HG03025 (cell line): ENCODE measurements around the gene HCAR2.
A peak's percentile ranks its signal among the peaks of the same experiment; 100 is the strongest.
"Not testable (repeated sequence)": the region's sequence is repeated elsewhere in the genome, so short reads cannot be mapped to it uniquely, and the experiment has no call there.

ENCODE experiments used
- ATAC-seq: cut with Tn5 transposase; IDR thresholded peaks from one replicate; pipeline ENCODE4 v1.9.1; 2021; ENCODE audit warnings: mild to moderate bottlenecking, moderate library complexity; ENCODE audit not compliant: unreplicated experiment, low FRiP score

HCAR2 gene

GRCh38 chr12:122702890-122703611, at the start of gene HCAR2:
TSS of gene HCAR2 (minus strand) at chr12:122703357. CDS start at chr12:122703283, 74 bp downstream.
- ATAC-seq = not testable (repeated sequence)

GRCh38 chr12:122752464-122753318, 49.5 kb upstream of the HCAR2 start, which contains the start of gene DENR:
TSS of gene DENR (plus strand) at chr12:122752824. CDS start at chr12:122753702, 878 bp downstream.
- ATAC-seq = peak; percentile 83

- not testable (repeated sequence) for ATAC-seq
These were observed 47.8 kb upstream of the HCAR2 start for GRCh38 chr12:122750781-122751515.

- ATAC-seq = no peak
These were observed 46.6 kb upstream of the HCAR2 start for GRCh38 chr12:122749569-122750332.

- ATAC-seq = no peak
These were observed 44.3 kb upstream of the HCAR2 start for GRCh38 chr12:122747224-122748135.

GRCh38 chr12:122743895-122744525, 40.9 kb upstream of the HCAR2 start:
- no peak for ATAC-seq

GRCh38 chr12:122740351-122740750, 37.2 kb upstream of the HCAR2 start:
- no peak for ATAC-seq

GRCh38 chr12:122738571-122738970, 35.4 kb upstream of the HCAR2 start:
- no peak for ATAC-seq

- ATAC-seq = no peak
These were observed 29.5 kb upstream of the HCAR2 start for GRCh38 chr12:122732611-122733010.

GRCh38 chr12:122732170-122732569, 29.0 kb upstream of the HCAR2 start:
- no peak for ATAC-seq

- no peak for ATAC-seq
These were observed 27.3 kb upstream of the HCAR2 start, which contains the start of gene HCAR1 for GRCh38 chr12:122730215-122731014. TSS of gene HCAR1 (minus strand) at chr12:122730844. CDS start at chr12:122730339, 505 bp downstream.

- no peak for ATAC-seq
These were observed 26.5 kb upstream of the HCAR2 start for GRCh38 chr12:122729583-122730214.

- ATAC-seq = no peak
These were observed 23.0 kb upstream of the HCAR2 start for GRCh38 chr12:122726080-122726558.

GRCh38 chr12:122725452-122726079, 22.4 kb upstream of the HCAR2 start:
- ATAC-seq = no peak

- no peak for ATAC-seq
These were observed 21.6 kb upstream of the HCAR2 start for GRCh38 chr12:122724641-122725243.

- ATAC-seq = no peak
These were observed 19.2 kb upstream of the HCAR2 start for GRCh38 chr12:122722387-122722786.
